Peyer's patch (tissue), 4 donors: Measurements from ENCODE around the gene PGD. TPM values are rescaled to one million over a fixed set of nuclear protein-coding genes. Genes with fewer than 3 reads are reported as not detected.
"Not testable (repeated sequence)": the region's sequence is repeated elsewhere in the genome, so short reads cannot be mapped to it uniquely, and the experiment has no call there.

Experiments used
- DNase-seq, 3 donors: peaks; one replicate each; pipeline ENCODE4 v3.0.0-alpha.2; 2017 to 2019
- H3K27ac ChIP-seq, 4 donors: fragments of 200-600 bp; sonication (generic); one replicate each; pipeline ENCODE4 v1.5.1; 2016 to 2019
- H3K27me3 ChIP-seq, 2 donors: fragments of 200-600 bp; sonication (generic); one replicate each; pipeline ENCODE4 v1.5.1; 2019
- H3K36me3 ChIP-seq, 3 donors: fragments of 200-600 bp; sonication (generic); one replicate each; pipeline ENCODE4 v1.5.1; 2016 to 2019
- H3K4me1 ChIP-seq, 4 donors: fragments of 200-600 bp; sonication (generic); one replicate each; pipeline ENCODE4 v1.5.1; 2016 to 2019
- H3K4me3 ChIP-seq, 4 donors: fragments of 200-600 bp; sonication (generic); 1 replicate in 3 of 4; 2 replicates in 1 of 4; pipeline ENCODE4 v1.5.1; 2016 to 2019; ENCODE audit warnings: mild to moderate bottlenecking in 1 of 4
- H3K9me3 ChIP-seq, 4 donors: fragments of 200-600 bp; sonication (generic); one replicate each; pipeline ENCODE4 v1.5.1; 2016 to 2019; ENCODE audit warnings: mild to moderate bottlenecking in 1 of 4
- POLR2A ChIP-seq, 2 donors: fragments of 450-650 bp; IDR thresholded peaks; one replicate each; pipeline ENCODE4 v1.5.1; 2017; ENCODE audit warnings: antibody characterized with exemption in 2 of 2, mild to moderate bottlenecking in 2 of 2, moderate library complexity in 2 of 2
- total RNA-seq, 4 donors: library from RNA; depleted of rRNA; stranded (reverse); fragments of >200 nt; gene quantifications; one replicate each; pipeline ENCODE4 v1.1.0, GENCODE V29; 2016
- TF ChIP-seq, protein P1 (sequence below), 6 experiments: fragments of 450-650 bp in 4 of 6; fragments of 200-600 bp in 2 of 6; sonication (generic) in 1 of 6; IDR thresholded peaks; one replicate each; pipeline ENCODE4 v1.5.1; 2017 to 2019; ENCODE audit warnings: antibody characterized with exemption in 6 of 6, mild to moderate bottlenecking in 3 of 6, moderate library complexity in 1 of 6

The PGD gene
- total RNA-seq, 4 donors from 2014 or later = 111 to 186 (median 127) TPM

DNA sequence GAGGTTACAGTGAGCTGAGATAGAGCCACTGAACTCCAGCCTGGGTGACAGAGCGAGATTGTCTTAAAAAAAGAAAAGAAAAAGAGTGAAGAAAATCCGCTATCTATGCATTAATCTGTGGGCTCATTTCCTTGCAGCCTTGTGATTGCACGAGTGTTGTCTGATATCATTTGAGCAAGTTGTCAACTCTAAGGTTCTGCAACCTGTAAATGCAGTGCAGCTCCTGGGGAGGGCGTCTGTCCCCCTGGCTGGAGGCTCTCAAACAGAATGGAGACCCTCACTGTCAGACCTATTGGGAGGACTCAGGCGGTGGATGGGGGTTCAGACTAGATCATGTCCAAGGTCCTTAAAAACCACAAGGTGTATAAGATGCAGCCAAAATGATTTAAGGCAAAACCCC is 57.2 kb downstream of the PGD start:
- Histone ChIP-seq H3K27ac (no peak overlapping the region), H3K36me3 (peaks cover 0 to 2% (median 0%) of the 10 kb centered on the region in 3 donors), H3K27me3 (no peaks in the 10 kb centered on the region), H3K9me3 (no peaks in the 10 kb centered on the region), H3K4me1 (peaks cover 0 to 4% (median 0%) of the 10 kb centered on the region in 4 donors), H3K4me3 (no peak overlapping the region)
- DNase-seq = no peak
- no peak for TF ChIP-seq POLR2A (IDR thresholded peaks at IDR 0.05)
- TF ChIP-seq, protein P1, sequence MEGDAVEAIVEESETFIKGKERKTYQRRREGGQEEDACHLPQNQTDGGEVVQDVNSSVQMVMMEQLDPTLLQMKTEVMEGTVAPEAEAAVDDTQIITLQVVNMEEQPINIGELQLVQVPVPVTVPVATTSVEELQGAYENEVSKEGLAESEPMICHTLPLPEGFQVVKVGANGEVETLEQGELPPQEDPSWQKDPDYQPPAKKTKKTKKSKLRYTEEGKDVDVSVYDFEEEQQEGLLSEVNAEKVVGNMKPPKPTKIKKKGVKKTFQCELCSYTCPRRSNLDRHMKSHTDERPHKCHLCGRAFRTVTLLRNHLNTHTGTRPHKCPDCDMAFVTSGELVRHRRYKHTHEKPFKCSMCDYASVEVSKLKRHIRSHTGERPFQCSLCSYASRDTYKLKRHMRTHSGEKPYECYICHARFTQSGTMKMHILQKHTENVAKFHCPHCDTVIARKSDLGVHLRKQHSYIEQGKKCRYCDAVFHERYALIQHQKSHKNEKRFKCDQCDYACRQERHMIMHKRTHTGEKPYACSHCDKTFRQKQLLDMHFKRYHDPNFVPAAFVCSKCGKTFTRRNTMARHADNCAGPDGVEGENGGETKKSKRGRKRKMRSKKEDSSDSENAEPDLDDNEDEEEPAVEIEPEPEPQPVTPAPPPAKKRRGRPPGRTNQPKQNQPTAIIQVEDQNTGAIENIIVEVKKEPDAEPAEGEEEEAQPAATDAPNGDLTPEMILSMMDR (IDR thresholded peaks at IDR 0.05) = no peak

DNA sequence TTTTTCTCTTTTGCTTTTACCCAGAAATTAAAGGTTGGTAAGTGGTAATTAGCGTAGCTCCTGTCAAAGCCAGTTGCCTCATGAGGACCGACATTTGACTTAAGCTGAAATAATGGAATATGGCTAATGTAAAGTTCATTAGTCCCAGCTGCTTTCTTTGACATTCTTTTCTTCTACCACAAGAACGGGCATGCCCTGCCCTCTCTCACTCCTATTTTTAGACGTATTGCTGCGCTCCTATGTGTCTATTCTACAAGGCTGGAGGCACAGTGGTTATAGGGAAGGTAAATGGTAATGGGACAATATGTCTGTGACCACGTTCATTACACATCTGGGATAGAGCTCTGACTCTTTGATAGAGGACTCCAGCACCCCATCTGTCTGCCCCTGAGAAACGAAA is 57.8 kb downstream of the PGD start:
- H3K27ac ChIP-seq = no peak overlapping the region
- H3K4me1 ChIP-seq = no peaks in the 10 kb centered on the region
- DNase-seq = no peak
- H3K9me3 ChIP-seq = no peaks in the 10 kb centered on the region
- no peak overlapping the region for H3K4me3 ChIP-seq
- TF ChIP-seq, protein P1 (IDR thresholded peaks at IDR 0.05) = no peak
- TF ChIP-seq POLR2A (IDR thresholded peaks at IDR 0.05) = no peak
- H3K36me3 ChIP-seq = peaks cover 0 to 8% (median 0%) of the 10 kb centered on the region in 3 donors
- H3K27me3 ChIP-seq = no peaks in the 10 kb centered on the region

DNA sequence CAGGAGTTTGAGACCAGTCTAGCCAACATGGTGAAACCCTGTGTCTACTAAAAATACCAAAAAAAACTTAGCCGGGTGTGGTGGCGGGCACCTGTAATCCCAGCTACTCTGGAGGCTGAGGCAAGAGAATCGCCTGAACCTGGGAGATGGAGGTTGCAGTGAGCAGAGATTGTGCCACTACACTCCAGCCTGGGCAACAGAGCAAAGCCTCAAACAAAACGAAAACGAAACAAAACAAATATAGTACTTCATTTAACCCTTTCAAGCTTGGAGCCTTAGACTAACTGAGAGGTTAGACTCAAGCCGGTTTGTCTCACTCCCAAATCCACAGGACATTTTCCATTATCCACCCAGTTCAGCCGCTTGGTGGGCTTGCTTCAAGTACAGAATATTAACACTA is 58.6 kb downstream of the PGD start:
- H3K4me3 ChIP-seq, DNase-seq: not testable (repeated sequence)
- H3K36me3 ChIP-seq = peaks cover 0 to 16% (median 0%) of the 10 kb centered on the region in 3 donors

DNA sequence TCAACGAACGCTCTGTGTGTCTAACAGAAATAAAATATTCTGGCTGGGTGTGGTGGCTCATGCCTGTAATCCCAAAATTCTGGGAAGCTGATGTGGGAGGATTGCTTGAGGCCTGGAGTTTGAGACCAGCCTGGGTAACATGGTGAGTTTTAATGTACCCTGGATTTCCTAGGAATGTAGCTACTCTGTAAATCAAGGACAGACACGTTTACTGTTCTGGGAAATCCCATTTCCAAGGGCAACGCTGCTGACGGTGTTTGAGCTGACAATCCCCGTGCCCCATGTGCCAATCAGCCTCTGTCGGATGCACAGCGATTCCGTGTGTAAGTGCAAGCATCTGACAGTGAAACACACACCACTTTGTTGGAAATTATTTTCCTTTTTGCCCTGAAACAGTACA is 59.0 kb downstream of the PGD start:
- Histone ChIP-seq H3K27ac (no peak overlapping the region), H3K4me3 (no peak overlapping the region), H3K27me3 (no peaks in the 10 kb centered on the region), H3K36me3 (peaks cover 0 to 21% (median 0%) of the 10 kb centered on the region in 3 donors), H3K4me1 (no peaks in the 10 kb centered on the region), H3K9me3 (no peaks in the 10 kb centered on the region)
- no peak for DNase-seq
- TF ChIP-seq, protein P1 (IDR thresholded peaks at IDR 0.05) = no peak
- TF ChIP-seq POLR2A (IDR thresholded peaks at IDR 0.05) = no peak

More for the DNA sequence above, 58.6 kb downstream of the PGD start:
- H3K27ac ChIP-seq, H3K27me3 ChIP-seq, H3K4me1 ChIP-seq, H3K9me3 ChIP-seq: not testable (repeated sequence)

DNA sequence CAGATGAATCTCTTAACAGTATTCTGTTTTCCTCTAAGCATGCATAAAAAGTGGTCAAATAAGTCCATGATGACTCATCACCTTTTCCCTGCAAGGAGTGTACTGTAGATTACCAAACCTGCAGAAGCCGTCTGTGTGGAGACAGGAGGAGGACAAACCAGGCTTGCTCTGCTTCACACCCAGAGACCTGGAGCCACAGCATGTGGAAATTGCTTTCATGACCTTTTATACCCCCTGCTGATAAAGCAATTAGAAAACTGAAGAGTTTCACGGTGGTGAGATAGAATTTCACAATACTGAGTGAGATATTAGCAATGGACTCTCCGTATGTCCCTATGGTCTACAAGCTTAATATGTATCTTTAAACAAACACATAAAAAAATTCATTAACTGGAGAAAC is 60.3 kb downstream of the PGD start:
- Histone ChIP-seq H3K36me3 (peaks cover 0 to 34% (median 0%) of the 10 kb centered on the region in 3 donors), H3K4me1 (no peaks in the 10 kb centered on the region), H3K27ac (no peak overlapping the region), H3K4me3 (no peak overlapping the region), H3K27me3 (no peaks in the 10 kb centered on the region), H3K9me3 (no peaks in the 10 kb centered on the region)
- DNase-seq = no peak
- no peak for TF ChIP-seq POLR2A (IDR thresholded peaks at IDR 0.05)
- TF ChIP-seq, protein P1 (IDR thresholded peaks at IDR 0.05) = no peak

DNA sequence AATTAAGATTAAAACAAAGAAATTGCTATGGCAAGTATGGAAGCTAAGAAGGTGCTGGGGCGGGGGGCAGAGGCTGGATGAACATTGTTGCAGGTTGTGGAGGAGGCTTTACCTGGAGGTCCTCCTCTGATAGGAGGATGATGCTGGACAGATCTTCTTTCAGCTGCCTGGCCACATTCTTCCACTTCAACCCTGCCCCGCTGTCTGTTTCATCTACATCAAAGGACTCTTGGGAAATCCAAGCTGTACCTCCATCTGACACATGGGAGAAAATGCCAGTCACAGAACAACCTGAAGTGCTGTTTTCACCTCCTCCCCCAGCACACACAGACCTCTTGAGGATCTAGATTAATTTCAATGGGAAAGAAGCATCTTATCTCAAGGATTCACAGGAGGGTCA is 68.2 kb downstream of the PGD start:
- TF ChIP-seq, protein P1 (IDR thresholded peaks at IDR 0.05) = no peak
- no peak for TF ChIP-seq POLR2A (IDR thresholded peaks at IDR 0.05)
- H3K9me3 ChIP-seq = no peaks in the 10 kb centered on the region
- H3K27me3 ChIP-seq = no peaks in the 10 kb centered on the region
- H3K4me1 ChIP-seq = peaks cover 0 to 8% (median 4%) of the 10 kb centered on the region in 4 donors
- peaks cover 0 to 70% (median 0%) of the 10 kb centered on the region in 3 donors for H3K36me3 ChIP-seq
- H3K4me3 ChIP-seq = no peak overlapping the region
- no peak for DNase-seq
- H3K27ac ChIP-seq = no peak overlapping the region
